Activated naive CD4-positive, alpha-beta T cell treated with anti-CD3 and anti-CD28 coated beads for 36 hours (primary cell): ENCODE measurements around the gene GPATCH4. TPM values are rescaled to one million over a fixed set of nuclear protein-coding genes. Genes with fewer than 3 reads are reported as not detected.
"Not testable (repeated sequence)": the region's sequence is repeated elsewhere in the genome, so short reads cannot be mapped to it uniquely, and the experiment has no call there.

ENCODE experiments used
- CTCF ChIA-PET: fragments of 350-600 bp; sonication (Branson Sonifier 250); formaldehyde crosslinking; loops from one replicate; lab custom pipeline; 2021; ENCODE audit warnings: antibody characterized with exemption; lab: Charles Lee
- DNase-seq: peaks from one replicate; pipeline ENCODE4 v3.0.0-alpha.2; 2020
- H3K27ac Mint-ChIP-seq: one replicate; pipeline ENCODE4 v1.8.0; 2021; ENCODE audit warnings: mild to moderate bottlenecking, mixed read lengths
- H3K27me3 Mint-ChIP-seq: one replicate; pipeline ENCODE4 v1.8.0; 2021; ENCODE audit warnings: low read depth, mixed read lengths
- H3K36me3 Mint-ChIP-seq: one replicate; pipeline ENCODE4 v1.8.0; 2021; ENCODE audit warnings: low read depth, mixed read lengths
- H3K4me1 Mint-ChIP-seq: one replicate; pipeline ENCODE4 v1.8.0; 2021; ENCODE audit warnings: low read depth, mixed read lengths
- H3K4me3 Mint-ChIP-seq: one replicate; pipeline ENCODE4 v1.8.0; 2021; ENCODE audit warnings: mild to moderate bottlenecking, moderate library complexity, mixed read lengths
- H3K9me3 Mint-ChIP-seq: one replicate; pipeline ENCODE4 v1.8.0; 2021; ENCODE audit warnings: mixed read lengths
- intact Hi-C: fragments of 100-400 bp; cut with micrococcal nuclease; formaldehyde crosslinking; loops from one replicate; pipeline ENCODE4 v1.15.1; 2023
- total RNA-seq, 2 experiments: library from RNA; stranded (reverse); gene quantifications; one replicate each; pipeline ENCODE4 v1.2.3, GENCODE V29; 2021

GPATCH4 gene
- total RNA-seq, 2 experiments from 2014 or later, result 37.5 to 38.3 TPM

GRCh38 chr1:156642265-156643048, 41.2 kb upstream of the GPATCH4 start:
- Mint-ChIP-seq H3K4me1 (peaks cover 16% of the 10 kb centered on the region), H3K4me3 (peak overlapping the region; percentile 10), H3K9me3 (no peaks in the 10 kb centered on the region), H3K27ac (no peak overlapping the region), H3K27me3 (peaks cover 78% of the 10 kb centered on the region), H3K36me3 (no peaks in the 10 kb centered on the region)
- intact Hi-C loops, result no loop called here
- DNase-seq, result no peak
- CTCF ChIA-PET, result interaction anchor here (0.6 to 5.8 kb wide), 12 partner anchors 12 to 250 kb away, joined by 3 to 24 read pairs (median 5); no protein-coding TSS in a partner anchor

DNA sequence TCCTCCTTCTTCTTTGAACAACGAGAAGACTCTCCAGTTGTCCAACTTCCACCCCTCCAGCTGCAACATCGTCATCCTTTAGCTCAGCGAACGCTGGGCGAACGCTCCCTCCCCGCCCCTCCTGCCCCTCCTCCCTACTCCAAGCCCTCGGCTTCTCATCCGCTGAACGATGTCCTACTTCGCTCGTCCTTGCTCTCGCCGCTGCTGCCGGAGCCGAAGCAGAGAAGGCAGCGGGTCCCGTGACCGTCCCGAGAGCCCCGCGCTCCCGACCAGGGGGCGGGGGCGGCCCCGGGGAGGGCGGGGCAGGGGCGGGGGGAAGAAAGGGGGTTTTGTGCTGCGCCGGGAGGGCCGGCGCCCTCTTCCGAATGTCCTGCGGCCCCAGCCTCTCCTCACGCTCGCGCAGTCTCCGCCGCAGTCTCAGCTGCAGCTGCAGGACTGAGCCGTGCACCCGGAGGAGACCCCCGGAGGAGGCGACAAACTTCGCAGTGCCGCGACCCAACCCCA, 40.5 kb upstream of the GPATCH4 start, which contains the start of gene BCAN:
BCAN (plus strand) TSS at position 357 of the 504 bp plus-strand sequence. CDS start 3,938 bp downstream, outside the sequence.
- H3K4me1 Mint-ChIP-seq, result peaks cover 16% of the 10 kb centered on the region
- no peaks in the 10 kb centered on the region for H3K36me3 Mint-ChIP-seq
- no peaks in the 10 kb centered on the region for H3K9me3 Mint-ChIP-seq
- intact Hi-C loops, result loop anchor here (2.0 kb wide), 1 partner anchor 15 kb away; no protein-coding TSS in a partner anchor
- CTCF ChIA-PET, result interaction anchor here (0.6 to 5.8 kb wide), 9 partner anchors 14 to 250 kb away, joined by 3 to 24 read pairs (median 4); no protein-coding TSS in a partner anchor
- peak within 1 kb of the TSS; percentile 10 for H3K4me3 Mint-ChIP-seq
- H3K27ac Mint-ChIP-seq, result no peak within 1 kb of the TSS
- peak; percentile 32 for DNase-seq
- peaks cover 78% of the 10 kb centered on the region for H3K27me3 Mint-ChIP-seq

DNA sequence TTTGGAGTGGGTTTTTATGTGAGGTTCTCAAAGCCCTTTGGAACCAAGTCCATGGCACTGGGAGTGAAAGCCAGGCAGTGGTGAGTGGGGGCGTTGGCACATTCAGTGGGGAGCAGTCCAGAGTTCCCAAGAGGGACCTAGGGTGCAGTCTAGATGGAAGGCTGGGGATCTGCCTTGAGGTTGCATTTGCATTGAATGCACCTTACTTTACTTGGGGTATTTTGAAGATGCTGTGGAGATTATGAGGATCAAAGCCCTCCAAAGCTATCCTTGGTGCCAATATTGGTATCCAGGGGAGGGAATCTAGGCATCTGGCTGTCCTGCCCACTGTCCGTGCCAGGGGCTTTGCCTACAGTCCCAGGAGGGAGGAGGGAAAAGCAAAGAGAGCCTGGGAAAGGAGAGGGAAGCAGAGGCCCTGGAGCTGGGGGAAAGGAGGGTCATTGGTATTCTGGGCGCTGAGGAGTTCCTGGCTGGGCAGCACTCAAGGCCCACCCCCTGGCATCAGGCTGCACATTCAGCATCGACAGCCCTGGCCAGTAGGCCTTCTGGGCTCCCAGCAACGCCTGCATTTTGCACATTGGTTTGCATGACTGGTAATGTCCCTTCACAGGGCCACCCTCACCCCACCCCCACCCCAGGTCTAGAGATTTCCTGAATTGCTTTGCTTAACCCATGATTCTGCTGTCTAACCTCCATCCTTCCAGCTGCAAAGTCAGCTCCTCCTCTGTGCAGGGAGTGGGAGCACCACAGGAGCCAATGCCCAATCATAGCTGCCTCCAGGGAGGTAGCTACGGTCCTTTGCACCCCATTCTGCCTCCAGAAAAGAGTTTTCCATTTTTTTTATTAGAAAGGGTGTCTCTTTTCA, 39.8 kb upstream of the GPATCH4 start:
- Mint-ChIP-seq H3K4me1 (peaks cover 16% of the 10 kb centered on the region), H3K9me3 (no peaks in the 10 kb centered on the region), H3K4me3 (no peak overlapping the region), H3K27me3 (peaks cover 82% of the 10 kb centered on the region), H3K27ac (no peak overlapping the region), H3K36me3 (no peaks in the 10 kb centered on the region)
- CTCF ChIA-PET, result interaction anchor here (0.6 to 5.8 kb wide), 9 partner anchors 14 to 311 kb away, joined by 3 to 24 read pairs (median 4); no protein-coding TSS in a partner anchor
- DNase-seq, result no peak
- intact Hi-C loops, result loop anchor here (2.0 kb wide), 1 partner anchor 14 kb away; no protein-coding TSS in a partner anchor

GRCh38 chr1:156639601-156640101, 38.4 kb upstream of the GPATCH4 start:
- no peaks in the 10 kb centered on the region for H3K36me3 Mint-ChIP-seq
- DNase-seq, result no peak
- H3K9me3 Mint-ChIP-seq, result no peaks in the 10 kb centered on the region
- H3K4me3 Mint-ChIP-seq, result no peak overlapping the region
- intact Hi-C loops, result loop anchor here (2.0 kb wide), 1 partner anchor 13 kb away; no protein-coding TSS in a partner anchor
- H3K27ac Mint-ChIP-seq, result no peak overlapping the region
- peaks cover 69% of the 10 kb centered on the region for H3K27me3 Mint-ChIP-seq
- H3K4me1 Mint-ChIP-seq, result peaks cover 16% of the 10 kb centered on the region
- CTCF ChIA-PET, result no interaction called here

GRCh38 chr1:156638189-156638985, 37.1 kb upstream of the GPATCH4 start:
- H3K4me3 Mint-ChIP-seq, result no peak overlapping the region
- intact Hi-C loops, result no loop called here
- peaks cover 62% of the 10 kb centered on the region for H3K27me3 Mint-ChIP-seq
- H3K36me3 Mint-ChIP-seq, result no peaks in the 10 kb centered on the region
- CTCF ChIA-PET, result interaction anchor here (0.9 to 1.2 kb wide), 2 partner anchors 21 to 68 kb away, joined by 4 read pairs; no protein-coding TSS in a partner anchor
- H3K9me3 Mint-ChIP-seq, result no peaks in the 10 kb centered on the region
- DNase-seq, result no peak
- H3K27ac Mint-ChIP-seq, result no peak overlapping the region
- peaks cover 11% of the 10 kb centered on the region for H3K4me1 Mint-ChIP-seq

DNA sequence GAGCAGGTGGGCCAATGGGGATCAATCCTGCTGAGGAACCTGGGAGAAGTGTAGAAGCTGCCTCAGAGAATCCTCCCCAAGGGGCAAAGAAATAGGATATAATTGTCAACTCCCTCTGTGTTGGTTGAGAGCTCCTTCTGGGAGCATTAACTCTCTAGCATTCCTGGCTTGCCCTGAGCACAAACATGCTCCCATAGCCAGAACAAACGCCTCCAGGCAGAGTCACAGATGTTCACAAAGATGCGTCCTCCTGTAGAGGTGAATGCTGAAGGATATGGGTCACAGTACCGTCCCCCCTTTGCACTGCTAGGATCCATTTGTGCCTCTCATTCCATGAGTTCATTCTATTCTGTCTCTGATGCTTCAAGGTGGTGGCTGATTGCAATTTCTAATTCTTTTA, 31.1 kb upstream of the GPATCH4 start:
- Mint-ChIP-seq H3K4me1 (no peaks in the 10 kb centered on the region), H3K27ac (no peak overlapping the region), H3K27me3 (peaks cover 39% of the 10 kb centered on the region), H3K4me3 (no peak overlapping the region), H3K36me3 (no peaks in the 10 kb centered on the region), H3K9me3 (no peaks in the 10 kb centered on the region)
- intact Hi-C loops, result no loop called here
- CTCF ChIA-PET, result no interaction called here
- DNase-seq, result no peak

DNA sequence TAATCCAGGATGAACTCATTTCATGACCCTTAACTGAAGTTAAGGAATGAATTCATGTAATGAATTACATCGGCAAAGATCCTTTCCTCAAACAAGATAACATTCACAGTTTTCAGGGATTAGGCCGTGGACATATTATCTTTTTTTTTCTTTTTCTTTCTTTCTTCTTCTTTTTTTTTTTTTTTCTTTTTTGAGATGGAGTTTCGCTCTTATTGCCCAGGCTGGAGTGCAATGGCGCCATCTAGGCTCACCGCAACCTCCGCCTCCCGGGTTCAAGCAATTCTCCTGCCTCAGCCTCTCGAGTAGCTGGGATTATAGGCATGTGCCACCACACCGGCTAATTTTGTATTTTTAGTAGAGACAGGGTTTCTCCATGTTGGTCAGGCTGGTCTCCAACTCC, 29.9 kb upstream of the GPATCH4 start:
- CTCF ChIA-PET, result interaction anchor here (0.7 to 9.0 kb wide), 6 partner anchors 10 to 272 kb away, joined by 4 to 168 read pairs (median 4); no protein-coding TSS in a partner anchor
- H3K9me3 Mint-ChIP-seq, H3K4me3 Mint-ChIP-seq, H3K36me3 Mint-ChIP-seq, DNase-seq, intact Hi-C loops, H3K27ac Mint-ChIP-seq, H3K4me1 Mint-ChIP-seq: not testable (repeated sequence)
- peaks cover 39% of the 10 kb centered on the region for H3K27me3 Mint-ChIP-seq

GRCh38 chr1:156629823-156630449, 28.7 kb upstream of the GPATCH4 start:
- H3K9me3 Mint-ChIP-seq, result no peaks in the 10 kb centered on the region
- intact Hi-C loops, result no loop called here

DNA sequence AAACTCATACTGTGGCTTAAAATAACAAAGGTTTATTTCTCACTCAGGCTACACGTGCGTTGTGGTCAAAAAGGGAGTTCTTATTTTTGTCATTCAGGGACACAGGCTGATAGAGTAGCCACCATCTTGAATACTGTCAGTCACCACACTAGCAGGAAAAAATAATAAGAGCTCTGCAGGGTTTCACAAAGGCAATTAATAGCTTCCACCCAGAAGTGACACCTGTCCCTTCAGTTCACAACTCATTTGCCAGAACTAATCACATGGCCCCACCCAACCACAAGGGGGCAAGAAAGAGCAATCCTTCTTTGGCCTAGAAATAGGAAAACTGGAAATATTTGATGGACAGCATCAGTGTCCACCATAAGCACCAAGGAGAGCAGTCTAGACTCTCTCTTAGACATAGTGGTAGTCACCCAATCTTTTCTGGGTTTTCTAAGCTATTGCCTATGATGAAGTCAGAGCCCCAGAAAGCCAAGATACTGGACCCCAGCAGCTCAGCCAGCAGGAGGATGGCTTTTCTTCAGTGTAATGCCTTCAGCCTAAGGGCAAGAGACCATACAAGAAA, 26.1 kb upstream of the GPATCH4 start:
- intact Hi-C loops, result loop anchor here (2.0 kb wide), 1 partner anchor 13 kb away; no protein-coding TSS in a partner anchor
- CTCF ChIA-PET, result interaction anchor here (0.5 to 9.0 kb wide), 32 partner anchors 9 to 310 kb away, joined by 3 to 168 read pairs (median 4); partner anchors contain the start of genes CRABP2, GPATCH4, ISG20L2 and METTL25B
- peaks cover 50% of the 10 kb centered on the region for H3K27me3 Mint-ChIP-seq
- H3K9me3 Mint-ChIP-seq, result no peaks in the 10 kb centered on the region
- H3K4me1 Mint-ChIP-seq, result peaks cover 7% of the 10 kb centered on the region
- no peaks in the 10 kb centered on the region for H3K36me3 Mint-ChIP-seq
- H3K27ac Mint-ChIP-seq, result no peak overlapping the region
- H3K4me3 Mint-ChIP-seq, result no peak overlapping the region
- DNase-seq, result peak; percentile 57

More at GRCh38 chr1:156629823-156630449, 28.7 kb upstream of the GPATCH4 start:
- Mint-ChIP-seq H3K27me3 (peaks cover 46% of the 10 kb centered on the region), H3K4me1 (peaks cover 5% of the 10 kb centered on the region), H3K36me3 (no peaks in the 10 kb centered on the region), H3K4me3 (no peak overlapping the region), H3K27ac (no peak overlapping the region)
- CTCF ChIA-PET, result interaction anchor here (0.7 to 9.0 kb wide), 5 partner anchors 9 to 49 kb away, joined by 3 to 168 read pairs (median 12); partner anchors contain the start of gene NES
- DNase-seq, result no peak

DNA sequence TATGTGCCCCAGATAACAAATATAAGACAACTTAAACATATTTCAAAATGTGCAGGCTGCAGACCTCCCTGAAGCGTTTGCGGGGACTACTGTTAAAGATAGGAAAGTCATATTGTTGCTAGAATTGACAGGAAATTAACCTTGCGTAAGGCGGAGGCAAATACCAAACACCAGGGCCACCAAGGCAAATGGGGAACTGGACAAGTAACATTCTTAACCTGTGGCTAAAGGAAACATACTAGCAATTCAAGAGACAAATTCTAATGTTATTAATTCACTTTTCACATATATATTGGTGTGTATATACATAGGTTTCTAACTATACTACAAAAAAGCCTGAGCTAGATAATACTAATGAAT, 24.8 kb upstream of the GPATCH4 start:
- peaks cover 41% of the 10 kb centered on the region for H3K27me3 Mint-ChIP-seq

More for the DNA sequence above, 24.8 kb upstream of the GPATCH4 start:
- Mint-ChIP-seq H3K4me1 (peaks cover 7% of the 10 kb centered on the region), H3K4me3 (no peak overlapping the region), H3K9me3 (no peaks in the 10 kb centered on the region), H3K27ac (no peak overlapping the region), H3K36me3 (no peaks in the 10 kb centered on the region)
- no peak for DNase-seq
- CTCF ChIA-PET, result interaction anchor here (0.6 to 9.0 kb wide), 20 partner anchors 8 to 241 kb away, joined by 3 to 168 read pairs (median 4); partner anchors contain the start of genes CRABP2, ISG20L2, METTL25B and NES
- intact Hi-C loops, result loop anchor here (1.0 to 2.0 kb wide), 4 partner anchors 15 to 80 kb away; no protein-coding TSS in a partner anchor
